ENCODE results near the gene KLHDC9.

GRCh38 chr1:161106431-161106830 lies 8.3 kb downstream of the KLHDC9 start:
- TF ChIP-seq CTCF (IDR thresholded peaks at IDR 0.05; ENCODE audit: insufficient read depth, low read length) (no peak), REST (IDR thresholded peaks at IDR 0.05; ENCODE audit: insufficient replicate concordance, low read depth) (no peak), POLR2AphosphoS5 (IDR thresholded peaks at IDR 0.05; ENCODE audit: low read depth) (no peak), SPI1 (IDR thresholded peaks at IDR 0.05; ENCODE audit: borderline replicate concordance, low read depth) (no peak), GABPA (IDR thresholded peaks at IDR 0.05; ENCODE audit: low read depth) (no peak)

Measured in HL-60 (cell line).